Spleen (tissue), 7 donors: Measurements from ENCODE around the gene IL9.

Experiments
- CTCF ChIP-seq, 11 experiments: fragments of 200-600 bp in 7 of 11; fragments of 450-650 bp in 4 of 11; sonication (generic) in 4 of 11; IDR thresholded peaks in 8 of 11; conservative IDR thresholded peaks in 3 of 11; 1 replicate in 7 of 11; 2 replicates in 4 of 11; pipeline versions ENCODE4 v1.4.0 to v1.8.0; 2016 to 2021; ENCODE audit warnings: antibody characterized with exemption in 11 of 11, inconsistent platforms in 4 of 11, mild to moderate bottlenecking in 1 of 11
- POLR2AphosphoS5 ChIP-seq, 3 donors: sonication (generic); formaldehyde crosslinking; IDR thresholded peaks; one replicate each; pipeline ENCODE4 v1.5.1; 2017; ENCODE audit warnings: antibody characterized with exemption in 3 of 3
- donor health status: DM: no; HTN: no; CAD: no; lungs with moderate emphysema.
- donor health status: DM: no; HTN: no; CAD: no.
- donor health status: DM: no; HTN: no; CAD: no.

DNA sequence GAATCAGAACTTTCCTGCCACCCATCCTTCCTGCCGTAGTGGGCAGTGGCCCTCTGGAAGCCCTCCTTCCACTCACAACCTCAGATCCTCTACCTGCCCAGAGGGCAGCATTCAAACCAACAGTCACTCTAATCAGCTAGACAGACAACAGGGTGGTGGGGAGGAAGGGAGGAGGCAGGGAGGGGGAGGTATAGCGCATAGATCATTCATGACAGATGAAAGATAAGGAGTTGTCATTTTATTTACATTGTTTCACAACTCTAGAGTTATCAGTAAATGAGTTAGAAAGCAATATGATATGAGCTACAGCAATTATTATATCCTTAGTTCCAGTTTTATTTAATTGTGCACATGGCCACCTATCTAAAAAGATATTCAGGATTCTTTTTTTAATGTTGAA, 852 bp downstream of the IL9 start:
- TF ChIP-seq POLR2AphosphoS5 (IDR thresholded peaks at IDR 0.05) = no peak
- no peak for TF ChIP-seq CTCF (IDR thresholded peaks at IDR 0.05 in 8 of 11, conservative IDR thresholded peaks at IDR 0.05 in 3 of 11)
